GM12878 (cell line): Measurements from ENCODE around the gene ANGPTL2. TPM values are rescaled to one million over a fixed set of nuclear protein-coding genes. Genes with fewer than 3 reads are reported as not detected.

Experiments
- ATAC-seq: fragments of 200-7000 bp; cut with Tn5 transposase; 3 replicates; pipeline ENCODE4 v1.9.1; 2020; ENCODE audit warnings: mild to moderate bottlenecking, moderate library complexity
- BruUV-seq: library from RNA; stranded (reverse); fragments of 400-500 nt; replicated peaks from 2 replicates; lab custom pipeline; 2021; lab: Mats Ljungman, UMichigan
- CTCF ChIA-PET: fragments of 300-600 bp; sonication (Branson Sonifier 250); formaldehyde crosslinking; extraction: SDS; loops from one replicate; lab custom pipeline; 2021; ENCODE audit warnings: inconsistent platforms; lab: Yijun Ruan, JAX
- POLR2A ChIA-PET: fragments of 350-600 bp; formaldehyde crosslinking; extraction: SDS; loops from one replicate; lab custom pipeline; 2021; ENCODE audit warnings: inconsistent platforms; lab: Charles Lee
- RAD21 ChIA-PET: fragments of 300-600 bp; sonication (Branson Sonifier 250); formaldehyde crosslinking; loops from one replicate; lab custom pipeline; 2023; ENCODE audit warnings: antibody characterized with exemption; ENCODE audit not compliant: unreplicated experiment; lab: Charles Lee
- SMC1A ChIA-PET: fragments of 300-600 bp; sonication (Branson Sonifier 250); formaldehyde crosslinking; loops from one replicate; lab custom pipeline; 2023; ENCODE audit not compliant: unreplicated experiment, uncharacterized antibody; lab: Charles Lee
- DNase-seq: peaks from one replicate; pipeline ENCODE4 v3.0.0-alpha.2; 2011; ENCODE audit warnings: low read depth, low spot score
- FAIRE-seq: peaks from 3 replicates; lab custom pipeline; 2011; peaks lifted over from hg19 to GRCh38; lab: Jason Lieb, UNC
- H2AFZ ChIP-seq: 2 replicates; pipeline ENCODE4 v1.6.0; 2011; ENCODE audit warnings: low read depth, low read length, control low read depth; ENCODE audit not compliant: control insufficient read depth
- H3K27ac ChIP-seq: 2 replicates; pipeline ENCODE4 v1.5.1; 2011; ENCODE audit warnings: control low read depth; ENCODE audit not compliant: control insufficient read depth, insufficient read depth
- H3K27me3 ChIP-seq, 2 experiments: replicated peaks in 1 of 2; 2 replicates each; pipeline versions ENCODE4 v1.6.0 to v1.6.1; 2011; ENCODE audit warnings: low read length in 1 of 2; ENCODE audit not compliant: control insufficient read depth in 2 of 2, insufficient read depth in 2 of 2
- H3K36me3 ChIP-seq, 2 experiments: 2 replicates each; pipeline ENCODE4 v1.5.1; 2011; ENCODE audit warnings: low read length in 1 of 2; ENCODE audit not compliant: control insufficient read depth in 2 of 2, insufficient read depth in 2 of 2
- H3K4me1 ChIP-seq: 2 replicates; pipeline ENCODE4 v1.6.1; 2011; ENCODE audit warnings: mild to moderate bottlenecking, low read length, moderate library complexity, mixed read lengths; ENCODE audit not compliant: control insufficient read depth, insufficient read depth
- H3K4me2 ChIP-seq: 2 replicates; pipeline ENCODE4 v1.6.0; 2011; ENCODE audit warnings: control low read depth; ENCODE audit not compliant: control insufficient read depth, insufficient read depth
- H3K4me3 ChIP-seq: fragments of 200-600 bp; sonication (generic); 2 replicates; pipeline ENCODE4 v1.5.1; 2016
- H3K79me2 ChIP-seq: 2 replicates; pipeline ENCODE4 v1.6.0; 2011; ENCODE audit warnings: low read length; ENCODE audit not compliant: control insufficient read depth, insufficient read depth
- H3K9ac ChIP-seq: 2 replicates; pipeline ENCODE4 v1.8.0; 2011; ENCODE audit warnings: low read length, control low read depth, mixed read lengths; ENCODE audit not compliant: control insufficient read depth, insufficient read depth
- H3K9me3 ChIP-seq: replicated peaks from 3 replicates; pipeline ENCODE4 v1.5.1; 2011; ENCODE audit warnings: mild to moderate bottlenecking, low read length; ENCODE audit not compliant: control insufficient read depth, insufficient read depth
- H4K20me1 ChIP-seq: 2 replicates; pipeline ENCODE4 v1.6.0; 2011; ENCODE audit not compliant: control insufficient read depth, insufficient read depth
- BCL11A ChIP-seq: IDR thresholded peaks from 2 replicates; pipeline ENCODE4 v1.6.1; 2011; ENCODE audit warnings: low read depth, low read length
- CHD1 ChIP-seq: IDR thresholded peaks from 2 replicates; pipeline ENCODE4 v1.6.1; 2012; ENCODE audit warnings: low read depth, low read length, improper control_type of control experiment
- EED ChIP-seq: sonication (generic); IDR thresholded peaks from 2 replicates; pipeline ENCODE4 v1.6.1; 2016; ENCODE audit warnings: antibody characterized with exemption, low read depth
- ETV6 ChIP-seq, 2 experiments: fragments of 450-650 bp in 1 of 2; IDR thresholded peaks in 1 of 2; conservative IDR thresholded peaks in 1 of 2; 2 replicates each; pipeline ENCODE4 v1.6.1; 2014; ENCODE audit warnings: antibody characterized with exemption in 1 of 2, borderline replicate concordance in 1 of 2, low read depth in 1 of 2, mild to moderate bottlenecking in 1 of 2, moderate library complexity in 1 of 2
- GATAD2B ChIP-seq: fragments of 450-650 bp; conservative IDR thresholded peaks from 2 replicates; pipeline ENCODE4 v1.6.1; 2017; ENCODE audit warnings: low read depth, mild to moderate bottlenecking, moderate library complexity
- HDAC2 ChIP-seq: fragments of 200-600 bp; sonication (generic); IDR thresholded peaks from 2 replicates; pipeline ENCODE4 v1.6.1; 2017
- KAT2A ChIP-seq: conservative IDR thresholded peaks from 2 replicates; pipeline ENCODE4 v1.6.1; 2011; ENCODE audit warnings: low read depth, low read length; ENCODE audit not compliant: control insufficient read depth
- KDM1A ChIP-seq: fragments of 200-600 bp; sonication (generic); IDR thresholded peaks from 2 replicates; pipeline ENCODE4 v1.6.1; 2016; ENCODE audit warnings: borderline replicate concordance
- NFXL1 ChIP-seq: fragments of 450-650 bp; IDR thresholded peaks from 2 replicates; pipeline ENCODE4 v1.6.1; 2017; ENCODE audit warnings: antibody characterized with exemption, mild to moderate bottlenecking, borderline replicate concordance
- PAX8 ChIP-seq: fragments of 450-650 bp; IDR thresholded peaks from 2 replicates; pipeline ENCODE4 v1.6.1; 2017; ENCODE audit warnings: mild to moderate bottlenecking, moderate library complexity
- POLR2A ChIP-seq: IDR thresholded peaks from 2 replicates; pipeline ENCODE4 v1.6.1; 2011; ENCODE audit warnings: low read depth, mild to moderate bottlenecking, low read length
- TBL1XR1 ChIP-seq: IDR thresholded peaks from 2 replicates; pipeline ENCODE4 v1.6.1; 2012; ENCODE audit warnings: low read depth, low read length, improper control_type of control experiment
- ZBED1 ChIP-seq: IDR thresholded peaks from 2 replicates; pipeline ENCODE4 v1.6.1; 2016; ENCODE audit warnings: borderline replicate concordance
- ZNF24 ChIP-seq: fragments of 450-650 bp; IDR thresholded peaks from 2 replicates; pipeline ENCODE4 v1.6.1; 2017; ENCODE audit warnings: antibody characterized with exemption, mild to moderate bottlenecking
- ZNF384 ChIP-seq: IDR thresholded peaks from 2 replicates; pipeline ENCODE4 v1.6.1; 2012; ENCODE audit warnings: low read depth, mild to moderate bottlenecking, low read length, improper control_type of control experiment, borderline replicate concordance
- WGBS: methylation state at CpG from one replicate; pipeline ENCODE4 v1.1.6; 2016; ENCODE audit warnings: low lambda C conversion rate; ENCODE audit not compliant: insufficient replicate concordance, insufficient coverage; ENCODE audit errors: missing lambda C conversion rate; 5-methylcytosine and 5-hydroxymethylcytosine counted together
- in situ Hi-C: fragments of 300-500 bp; cut with MboI; formaldehyde crosslinking; loops from 9 replicates; pipeline ENCODE4 v1.14.3; 2018; ENCODE audit warnings: mixed read lengths
- intact Hi-C: fragments of 100-400 bp; cut with micrococcal nuclease; formaldehyde crosslinking; loops from one replicate; pipeline ENCODE4 v1.14.2; 2022; ENCODE audit not compliant: unreplicated experiment
- polyA plus RNA-seq, 11 experiments: library from polyadenylated mRNA; depleted of rRNA in 4 of 11; unstranded in 6 of 11; stranded (reverse) in 5 of 11; fragments of >200 nt; fragmentation: Nextera tagmentation in 4 of 11; fragmentation: Illumina TruSeq in 1 of 11; extraction: Ambion mirVana in 4 of 11; extraction: Trizol in 1 of 11; gene quantifications; 1 replicate in 1 of 11; 2 replicates in 10 of 11; pipeline versions ENCODE4 v1.2.1 to v1.2.3, GENCODE V29; 2011 to 2016; ENCODE audit warnings: inconsistent platforms in 2 of 11, missing spikeins in 2 of 11, low read depth in 1 of 11
- total RNA-seq, 4 experiments: library from RNA; depleted of rRNA in 3 of 4; stranded (reverse); fragments of >200 nt in 3 of 4; fragmentation: Illumina TruSeq in 1 of 4; extraction: Trizol in 1 of 4; gene quantifications; 2 replicates each; pipeline versions ENCODE4 v1.2.1 to v1.2.3, GENCODE V29; 2013 to 2021
- TF ChIP-seq, protein P1 (sequence below): fragments of 450-650 bp; IDR thresholded peaks from 2 replicates; pipeline ENCODE4 v1.6.1; 2014; ENCODE audit warnings: mild to moderate bottlenecking
- TF ChIP-seq, protein P2 (sequence below): fragments of 450-650 bp; IDR thresholded peaks from 2 replicates; pipeline ENCODE4 v1.6.1; 2016; ENCODE audit warnings: mild to moderate bottlenecking, moderate library complexity, borderline replicate concordance

ANGPTL2 gene
- total and polyA plus RNA-seq, 10 of the 15 experiments (the other 5 are each of a cell fraction or from before 2014, with no cell fraction given) = 0.13 to 2.6 (median 0.82) TPM; not detected in 1

DNA sequence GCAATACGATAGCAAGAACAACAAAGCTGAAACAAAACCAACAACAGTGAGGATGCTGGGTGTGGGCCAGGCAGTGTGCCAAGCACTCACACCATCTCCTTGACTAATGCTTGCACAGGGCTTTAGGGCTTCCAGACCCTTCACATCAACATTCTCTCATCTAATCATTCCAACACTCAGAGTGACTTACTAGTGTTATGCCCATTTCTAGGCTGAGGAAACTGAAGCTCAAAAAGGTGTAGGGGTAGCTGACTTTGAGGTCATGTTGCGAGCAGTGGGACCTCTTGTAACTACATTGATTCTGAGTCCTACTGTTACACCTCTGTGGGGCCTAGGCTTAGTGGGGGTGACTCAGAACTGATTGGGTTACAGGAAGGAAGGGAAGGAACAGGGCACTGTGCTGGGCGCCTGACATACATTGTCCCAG is 9.7 kb downstream of the ANGPTL2 start:
- 98% methylated on average over 3 of the region's 3 CpGs for WGBS
- POLR2A ChIA-PET = interaction anchor here (1.2 kb wide), 1 partner anchor 54 kb away, joined by 3 read pairs; no protein-coding TSS in a partner anchor

More for the DNA sequence above, 9.7 kb downstream of the ANGPTL2 start:
- H3K4me3 ChIP-seq = no peak overlapping the region
- H3K79me2 ChIP-seq = no peaks in the 10 kb centered on the region
- DNase-seq = no peak
- H2AFZ ChIP-seq = no peak overlapping the region
- ChIA-PET CTCF (interaction anchor here (1.0 kb wide), 1 partner anchor 9 kb away, joined by 3 read pairs; no protein-coding TSS in a partner anchor), RAD21 (no interaction called here), SMC1A (interaction anchor here (1.2 kb wide), 1 partner anchor 9 kb away, joined by 3 read pairs; no protein-coding TSS in a partner anchor)
- no peak overlapping the region for H3K4me2 ChIP-seq
- peaks cover 8% of the 10 kb centered on the region; the same call in 1 of the 2 replicates for H3K4me1 ChIP-seq
- no TSS peak for BruUV-seq
- in situ Hi-C loops (no loop called here), intact Hi-C loops (no loop called here)
- no peak overlapping the region for H3K9ac ChIP-seq
- no peaks in the 10 kb centered on the region for H4K20me1 ChIP-seq
- H3K36me3 ChIP-seq = no peaks in the 10 kb centered on the region
- no peak for FAIRE-seq
- no peak for ATAC-seq
- H3K9me3 ChIP-seq = no peaks in the 10 kb centered on the region
- TF ChIP-seq TBL1XR1 (no peak), CHD1 (no peak), GATAD2B (no peak), EED (no peak), KDM1A (no peak), POLR2A (no peak), ZNF384 (no peak), ZNF24 (no peak), NFXL1 (no peak), ETV6 (conservative IDR thresholded peaks at IDR 0.05 in 1 of 2, IDR thresholded peaks at IDR 0.05 in 1 of 2; ENCODE audit: borderline replicate concordance in 1 of 2, low read depth in 1 of 2) (no peak), ZBED1 (no peak), KAT2A (no peak), HDAC2 (no peak), PAX8 (no peak), BCL11A (no peak)
- TF ChIP-seq, protein P1, sequence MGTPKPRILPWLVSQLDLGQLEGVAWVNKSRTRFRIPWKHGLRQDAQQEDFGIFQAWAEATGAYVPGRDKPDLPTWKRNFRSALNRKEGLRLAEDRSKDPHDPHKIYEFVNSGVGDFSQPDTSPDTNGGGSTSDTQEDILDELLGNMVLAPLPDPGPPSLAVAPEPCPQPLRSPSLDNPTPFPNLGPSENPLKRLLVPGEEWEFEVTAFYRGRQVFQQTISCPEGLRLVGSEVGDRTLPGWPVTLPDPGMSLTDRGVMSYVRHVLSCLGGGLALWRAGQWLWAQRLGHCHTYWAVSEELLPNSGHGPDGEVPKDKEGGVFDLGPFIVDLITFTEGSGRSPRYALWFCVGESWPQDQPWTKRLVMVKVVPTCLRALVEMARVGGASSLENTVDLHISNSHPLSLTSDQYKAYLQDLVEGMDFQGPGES = no peak
- TF ChIP-seq, protein P2, sequence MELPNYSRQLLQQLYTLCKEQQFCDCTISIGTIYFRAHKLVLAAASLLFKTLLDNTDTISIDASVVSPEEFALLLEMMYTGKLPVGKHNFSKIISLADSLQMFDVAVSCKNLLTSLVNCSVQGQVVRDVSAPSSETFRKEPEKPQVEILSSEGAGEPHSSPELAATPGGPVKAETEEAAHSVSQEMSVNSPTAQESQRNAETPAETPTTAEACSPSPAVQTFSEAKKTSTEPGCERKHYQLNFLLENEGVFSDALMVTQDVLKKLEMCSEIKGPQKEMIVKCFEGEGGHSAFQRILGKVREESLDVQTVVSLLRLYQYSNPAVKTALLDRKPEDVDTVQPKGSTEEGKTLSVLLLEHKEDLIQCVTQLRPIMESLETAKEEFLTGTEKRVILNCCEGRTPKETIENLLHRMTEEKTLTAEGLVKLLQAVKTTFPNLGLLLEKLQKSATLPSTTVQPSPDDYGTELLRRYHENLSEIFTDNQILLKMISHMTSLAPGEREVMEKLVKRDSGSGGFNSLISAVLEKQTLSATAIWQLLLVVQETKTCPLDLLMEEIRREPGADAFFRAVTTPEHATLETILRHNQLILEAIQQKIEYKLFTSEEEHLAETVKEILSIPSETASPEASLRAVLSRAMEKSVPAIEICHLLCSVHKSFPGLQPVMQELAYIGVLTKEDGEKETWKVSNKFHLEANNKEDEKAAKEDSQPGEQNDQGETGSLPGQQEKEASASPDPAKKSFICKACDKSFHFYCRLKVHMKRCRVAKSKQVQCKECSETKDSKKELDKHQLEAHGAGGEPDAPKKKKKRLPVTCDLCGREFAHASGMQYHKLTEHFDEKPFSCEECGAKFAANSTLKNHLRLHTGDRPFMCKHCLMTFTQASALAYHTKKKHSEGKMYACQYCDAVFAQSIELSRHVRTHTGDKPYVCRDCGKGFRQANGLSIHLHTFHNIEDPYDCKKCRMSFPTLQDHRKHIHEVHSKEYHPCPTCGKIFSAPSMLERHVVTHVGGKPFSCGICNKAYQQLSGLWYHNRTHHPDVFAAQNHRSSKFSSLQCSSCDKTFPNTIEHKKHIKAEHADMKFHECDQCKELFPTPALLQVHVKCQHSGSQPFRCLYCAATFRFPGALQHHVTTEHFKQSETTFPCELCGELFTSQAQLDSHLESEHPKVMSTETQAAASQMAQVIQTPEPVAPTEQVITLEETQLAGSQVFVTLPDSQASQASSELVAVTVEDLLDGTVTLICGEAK = no peak
- TF ChIP-seq, all 136 proteins: peak for 0
- no peaks in the 10 kb centered on the region for H3K27me3 ChIP-seq
- H3K27ac ChIP-seq = no peak overlapping the region
